Prostate gland (tissue), 2 donors: ENCODE measurements around the gene FGFBP1. TPM values are rescaled to one million over a fixed set of nuclear protein-coding genes. Genes with fewer than 3 reads are reported as not detected.

ENCODE experiments used
- DNase-seq: peaks from one replicate; pipeline ENCODE4 v3.0.0-alpha.2; 2019; ENCODE audit warnings: low spot score
- H3K27ac ChIP-seq, 2 donors: fragments of 200-600 bp; sonication (generic); 2 replicates each; pipeline ENCODE4 v1.5.1; 2017 to 2019
- H3K27me3 ChIP-seq: fragments of 200-600 bp; sonication (generic); replicated peaks from 2 replicates; pipeline ENCODE4 v1.5.1; 2019; ENCODE audit not compliant: insufficient read depth
- H3K36me3 ChIP-seq, 2 donors: fragments of 200-600 bp; sonication (generic); 1 replicate in 1 of 2; 2 replicates in 1 of 2; pipeline versions ENCODE4 v1.5.1 to v1.8.1; 2017 to 2019
- H3K4me1 ChIP-seq: fragments of 200-600 bp; sonication (generic); replicated peaks from 2 replicates; pipeline ENCODE4 v1.5.1; 2019
- H3K4me3 ChIP-seq, 2 donors: fragments of 200-600 bp; sonication (generic); 2 replicates each; pipeline ENCODE4 v1.5.1; 2017 to 2019
- H3K9me3 ChIP-seq: fragments of 200-600 bp; sonication (generic); 2 replicates; pipeline ENCODE4 v1.5.1; 2017
- CTCF ChIP-seq, 4 experiments: fragments of 200-600 bp in 2 of 4; fragments of 450-650 bp in 2 of 4; sonication (generic) in 2 of 4; IDR thresholded peaks; 1 replicate in 3 of 4; 2 replicates in 1 of 4; pipeline ENCODE4 v1.5.1; 2016 to 2019; ENCODE audit warnings: antibody characterized with exemption in 4 of 4, mild to moderate bottlenecking in 2 of 4, moderate library complexity in 2 of 4
- POLR2A ChIP-seq: fragments of 450-650 bp; IDR thresholded peaks from one replicate; pipeline ENCODE4 v1.6.1; 2016; ENCODE audit warnings: antibody characterized with exemption, mild to moderate bottlenecking
- POLR2AphosphoS5 ChIP-seq: sonication (generic); formaldehyde crosslinking; IDR thresholded peaks from one replicate; pipeline ENCODE4 v1.6.1; 2017; ENCODE audit warnings: antibody characterized with exemption
- WGBS: methylation state at CpG from one replicate; pipeline ENCODE4 v1.1.5; 2018; 5-methylcytosine and 5-hydroxymethylcytosine counted together
- intact Hi-C: fragments of 100-400 bp; cut with DNase I; formaldehyde crosslinking; loops from one replicate; pipeline ENCODE4 v1.14.2; 2022
- total RNA-seq, 2 donors: library from RNA; depleted of rRNA; stranded (reverse); fragments of >200 nt; gene quantifications; one replicate each; pipeline ENCODE4 v1.1.0, GENCODE V29; 2016

The FGFBP1 gene
- 1 to 10 TPM; 1.1 to 1.4 TPM for total RNA-seq

GRCh38 chr4:15938640-15939039 lies at the start of gene FGFBP1:
Gene FGFBP1 (minus strand): TSS chr4:15938740. CDS start chr4:15936632, 2,108 bp downstream.
- intact Hi-C loops: no loop called here
- no peaks in the 10 kb centered on the region for H3K36me3 ChIP-seq
- WGBS: 41% methylated on average over 4 of the region's 4 CpGs
- no peaks in the 10 kb centered on the region for H3K4me1 ChIP-seq
- no peak for DNase-seq
- H3K27ac ChIP-seq: no peak within 1 kb of the TSS
- no peaks in the 10 kb centered on the region for H3K9me3 ChIP-seq
- H3K27me3 ChIP-seq: no peaks in the 10 kb centered on the region
- TF ChIP-seq CTCF (IDR thresholded peaks at IDR 0.05): no peak
- TF ChIP-seq POLR2A: no peak
- TF ChIP-seq POLR2AphosphoS5: no peak
- H3K4me3 ChIP-seq: no peak within 1 kb of the TSS

GRCh38 chr4:15988222-15988621 lies 49.7 kb upstream of the FGFBP1 start:
- H3K4me3 ChIP-seq: no peak overlapping the region
- no peaks in the 10 kb centered on the region for H3K36me3 ChIP-seq
- no peak for TF ChIP-seq CTCF (IDR thresholded peaks at IDR 0.05)
- TF ChIP-seq POLR2AphosphoS5: no peak
- no peak for TF ChIP-seq POLR2A
- intact Hi-C loops: no loop called here
- no peak for DNase-seq
- no peaks in the 10 kb centered on the region for H3K9me3 ChIP-seq
- no peaks in the 10 kb centered on the region for H3K4me1 ChIP-seq
- no peaks in the 10 kb centered on the region for H3K27me3 ChIP-seq
- H3K27ac ChIP-seq: no peak overlapping the region
- 90% methylated on average over 1 of the region's 1 CpG for WGBS

GRCh38 chr4:15986907-15987306 lies 48.4 kb upstream of the FGFBP1 start:
- 74% methylated on average over 5 of the region's 5 CpGs for WGBS
- no peaks in the 10 kb centered on the region for H3K36me3 ChIP-seq
- no peak overlapping the region for H3K4me3 ChIP-seq
- no peak for TF ChIP-seq POLR2A
- TF ChIP-seq POLR2AphosphoS5: no peak
- no peak for TF ChIP-seq CTCF (IDR thresholded peaks at IDR 0.05)
- no peaks in the 10 kb centered on the region for H3K27me3 ChIP-seq
- H3K4me1 ChIP-seq: no peaks in the 10 kb centered on the region
- H3K27ac ChIP-seq: no peak overlapping the region
- H3K9me3 ChIP-seq: no peaks in the 10 kb centered on the region
- no peak for DNase-seq
- intact Hi-C loops: no loop called here

GRCh38 chr4:15983610-15984009 lies 45.1 kb upstream of the FGFBP1 start:
- Histone ChIP-seq H3K4me3 (no peak overlapping the region), H3K4me1 (no peaks in the 10 kb centered on the region), H3K9me3 (no peaks in the 10 kb centered on the region), H3K27ac (no peak overlapping the region), H3K27me3 (no peaks in the 10 kb centered on the region), H3K36me3 (no peaks in the 10 kb centered on the region)
- no peak for TF ChIP-seq POLR2AphosphoS5
- TF ChIP-seq POLR2A: no peak
- no peak for TF ChIP-seq CTCF (IDR thresholded peaks at IDR 0.05)
- 71% methylated on average over 2 of the region's 2 CpGs for WGBS
- no peak for DNase-seq
- intact Hi-C loops: no loop called here

- H3K27ac ChIP-seq: no peak overlapping the region
- intact Hi-C loops: no loop called here
- no peak for DNase-seq
- H3K9me3 ChIP-seq: no peaks in the 10 kb centered on the region
- H3K27me3 ChIP-seq: no peaks in the 10 kb centered on the region
- no peaks in the 10 kb centered on the region for H3K36me3 ChIP-seq
- 93% methylated on average over 8 of the region's 8 CpGs for WGBS
- H3K4me3 ChIP-seq: no peak overlapping the region
- no peaks in the 10 kb centered on the region for H3K4me1 ChIP-seq
- TF ChIP-seq POLR2A (no peak), POLR2AphosphoS5 (no peak), CTCF (IDR thresholded peaks at IDR 0.05) (no peak)
Measured at GRCh38 chr4:15982842-15983524, 44.4 kb upstream of the FGFBP1 start.
